ENCODE measurements around the gene ISLR.

GRCh38 chr15:74156678-74157411 is 16.7 kb upstream of the ISLR start:
- TF ChIP-seq CTCF (conservative IDR thresholded peaks at IDR 0.05; ENCODE audit: low read depth, low read length) (no peak), MAFK (IDR thresholded peaks at IDR 0.05; ENCODE audit: low read depth, low read length) (no peak), ELK1 (IDR thresholded peaks at IDR 0.05; ENCODE audit: borderline replicate concordance, low read depth, low read length) (no peak), RAD21 (IDR thresholded peaks at IDR 0.05; ENCODE audit: low read length) (no peak), SMC3 (IDR thresholded peaks at IDR 0.05; ENCODE audit: low read depth, low read length) (no peak), CHD1 (IDR thresholded peaks at IDR 0.05; ENCODE audit: low read depth, low read length) (no peak), POLR2A (IDR thresholded peaks at IDR 0.05; ENCODE audit: low read depth, low read length) (no peak), RFX5 (IDR thresholded peaks at IDR 0.05; ENCODE audit: low read depth, low read length) (no peak), NFE2L2 (IDR thresholded peaks at IDR 0.05; ENCODE audit: low read depth, low read length) (no peak), USF2 (IDR thresholded peaks at IDR 0.05; ENCODE audit: low read depth, low read length) (no peak)
